ENCODE data around the gene HAX1.

DNA sequence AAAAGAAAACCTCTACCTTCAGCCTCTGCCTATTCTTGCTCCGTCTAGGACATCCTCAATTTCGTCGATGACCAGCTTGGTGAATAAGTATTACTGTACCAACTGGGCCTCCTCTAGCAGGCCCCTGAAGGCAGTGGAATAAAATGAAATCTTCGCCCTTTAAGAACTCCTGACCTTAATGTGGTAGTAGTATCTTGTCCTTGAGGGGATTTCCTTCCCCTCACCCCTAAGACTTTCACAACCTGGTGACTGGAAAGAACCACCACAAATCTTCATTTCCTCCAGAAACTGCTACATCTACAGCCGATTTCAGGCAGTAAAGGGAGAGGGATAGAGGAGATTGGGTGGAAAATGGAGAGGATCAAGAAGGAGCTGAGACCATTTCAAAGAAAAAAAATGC, 1.6 kb upstream of the HAX1 start:
- TF ChIP-seq POLR2A (IDR thresholded peaks at IDR 0.05; ENCODE audit: low read length), result no peak
- no peak for TF ChIP-seq GATA1 (IDR thresholded peaks at IDR 0.05; ENCODE audit: low read depth, low read length)
